Measurements from ENCODE around the gene B3GALT4. TPM values are rescaled to one million over a fixed set of nuclear protein-coding genes. Genes with fewer than 3 reads are reported as not detected.

Gene B3GALT4
- total and polyA plus RNA-seq, 2 of the 13 experiments (the other 11 are each of a cell fraction or from before 2014, with no cell fraction given) = 0.04 to 0.27 TPM

- TF ChIP-seq THAP7 (CRISPR knock-in tag; IDR thresholded peaks at IDR 0.05) (0 out of 2 replicates have a peak, but pooled peaks have one; percentile 55), MIER2 (CRISPR knock-in tag; IDR thresholded peaks at IDR 0.05) (0 out of 2 replicates have a peak, but pooled peaks have one; percentile 39), ARNT2 (CRISPR knock-in tag; IDR thresholded peaks at IDR 0.05; ENCODE audit: low read depth) (0 out of 2 replicates have a peak, but pooled peaks have one; percentile 38), SALL2 (CRISPR knock-in tag; IDR thresholded peaks at IDR 0.05) (0 out of 2 replicates have a peak, but pooled peaks have one; percentile 35), ZNF30 (CRISPR knock-in tag; IDR thresholded peaks at IDR 0.05) (no peak), ZMAT5 (CRISPR knock-in tag; IDR thresholded peaks at IDR 0.05; ENCODE audit: borderline replicate concordance, low read depth) (no peak), KDM2A (CRISPR knock-in tag; IDR thresholded peaks at IDR 0.05; ENCODE audit: borderline replicate concordance, low read depth) (0 out of 2 replicates have a peak, but pooled peaks have one; percentile 14), SNAI1 (CRISPR knock-in tag; IDR thresholded peaks at IDR 0.05; ENCODE audit: borderline replicate concordance) (no peak), GABPA (IDR thresholded peaks at IDR 0.05; ENCODE audit: low read depth, low read length) (no peak), GABPA (CRISPR knock-in tag; IDR thresholded peaks at IDR 0.05; ENCODE audit: low read depth) (peak; percentile 78), TEAD3 (CRISPR knock-in tag; optimal IDR thresholded peaks at IDR 0.05; ENCODE audit: borderline replicate concordance) (peak; percentile 64), ZNF343 (CRISPR knock-in tag; IDR thresholded peaks at IDR 0.05) (no peak), REPIN1 (CRISPR knock-in tag; IDR thresholded peaks at IDR 0.05; ENCODE audit: borderline replicate concordance, low read depth) (peak; percentile 68; the same call in 1 of the 2 replicates), ZNF792 (CRISPR knock-in tag; IDR thresholded peaks at IDR 0.05) (peak; percentile 81; the same call in 1 of the 2 replicates), BRD4 (CRISPR knock-in tag; IDR thresholded peaks at IDR 0.05) (0 out of 2 replicates have a peak, but pooled peaks have one; percentile 25), POGZ (CRISPR knock-in tag; IDR thresholded peaks at IDR 0.05) (no peak), FOSL2 (CRISPR knock-in tag; IDR thresholded peaks at IDR 0.05) (peak; percentile 26; the same call in 1 of the 2 replicates), ZNF232 (CRISPR knock-in tag; IDR thresholded peaks at IDR 0.05; ENCODE audit: borderline replicate concordance) (no peak), ZNF136 (CRISPR knock-in tag; IDR thresholded peaks at IDR 0.05; ENCODE audit: low read depth) (no peak), MAZ (IDR thresholded peaks at IDR 0.05; ENCODE audit: borderline replicate concordance, low read depth, low read length) (peak; percentile 82; the same call in 1 of the 2 replicates), MAZ (CRISPR knock-in tag; IDR thresholded peaks at IDR 0.05; ENCODE audit: low read depth) (no peak), CBFB (CRISPR knock-in tag; IDR thresholded peaks at IDR 0.05) (no peak), POLR2AphosphoS2 (IDR thresholded peaks at IDR 0.05; ENCODE audit: low read depth, low read length) (no peak), CTCF (CRISPR knock-in tag; IDR thresholded peaks at IDR 0.05) (peak; percentile 83), ERF (CRISPR knock-in tag; IDR thresholded peaks at IDR 0.05) (peak; percentile 29; the same call in 1 of the 2 replicates)
- TF ChIP-seq, protein P1, sequence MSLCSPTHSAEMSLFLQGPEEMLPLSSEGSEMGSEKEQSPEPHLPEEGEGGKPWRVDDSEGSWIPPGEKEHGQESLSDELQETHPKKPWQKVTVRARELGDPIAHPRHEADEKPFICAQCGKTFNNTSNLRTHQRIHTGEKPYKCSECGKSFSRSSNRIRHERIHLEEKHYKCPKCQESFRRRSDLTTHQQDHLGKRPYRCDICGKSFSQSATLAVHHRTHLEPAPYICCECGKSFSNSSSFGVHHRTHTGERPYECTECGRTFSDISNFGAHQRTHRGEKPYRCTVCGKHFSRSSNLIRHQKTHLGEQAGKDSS (CRISPR knock-in tag; IDR thresholded peaks at IDR 0.05; ENCODE audit: borderline replicate concordance, low read depth) = no peak; the same call in 1 of the 2 replicates
- TF ChIP-seq, protein P2, sequence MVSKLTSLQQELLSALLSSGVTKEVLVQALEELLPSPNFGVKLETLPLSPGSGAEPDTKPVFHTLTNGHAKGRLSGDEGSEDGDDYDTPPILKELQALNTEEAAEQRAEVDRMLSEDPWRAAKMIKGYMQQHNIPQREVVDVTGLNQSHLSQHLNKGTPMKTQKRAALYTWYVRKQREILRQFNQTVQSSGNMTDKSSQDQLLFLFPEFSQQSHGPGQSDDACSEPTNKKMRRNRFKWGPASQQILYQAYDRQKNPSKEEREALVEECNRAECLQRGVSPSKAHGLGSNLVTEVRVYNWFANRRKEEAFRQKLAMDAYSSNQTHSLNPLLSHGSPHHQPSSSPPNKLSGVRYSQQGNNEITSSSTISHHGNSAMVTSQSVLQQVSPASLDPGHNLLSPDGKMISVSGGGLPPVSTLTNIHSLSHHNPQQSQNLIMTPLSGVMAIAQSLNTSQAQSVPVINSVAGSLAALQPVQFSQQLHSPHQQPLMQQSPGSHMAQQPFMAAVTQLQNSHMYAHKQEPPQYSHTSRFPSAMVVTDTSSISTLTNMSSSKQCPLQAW (CRISPR knock-in tag; IDR thresholded peaks at IDR 0.05) = peak; percentile 72
Observed at GRCh38 chr6:33279971-33280511, 3.1 kb downstream of the B3GALT4 start (continued).
